Measurements from ENCODE around the gene MCRIP2. TPM values are rescaled to one million over a fixed set of nuclear protein-coding genes. Genes with fewer than 3 reads are reported as not detected.

The MCRIP2 gene
- total RNA-seq, 1 experiment from 2014 or later = 3.0 TPM

GRCh38 chr16:658679-659571 is 17.3 kb downstream of the MCRIP2 start:
- no peaks in the 10 kb centered on the region for H3K27me3 ChIP-seq (replicated peaks)
- H3K4me1 ChIP-seq (replicated peaks) = no peaks in the 10 kb centered on the region
- no peak overlapping the region for H3K4me3 ChIP-seq
- H3K9me3 ChIP-seq (replicated peaks) = no peaks in the 10 kb centered on the region
- no peak for DNase-seq (ENCODE audit: low read depth in 1 of 2, low spot score in 2 of 2)
- peaks cover 59% of the 10 kb centered on the region for H3K36me3 ChIP-seq
- no peak overlapping the region for H3K27ac ChIP-seq

- Histone ChIP-seq H3K36me3 (peaks cover 58% of the 10 kb centered on the region), H3K4me3 (no peak overlapping the region), H3K9me3 (replicated peaks) (no peaks in the 10 kb centered on the region), H3K27ac (no peak overlapping the region), H3K27me3 (replicated peaks) (no peaks in the 10 kb centered on the region), H3K4me1 (replicated peaks) (no peaks in the 10 kb centered on the region)
- no peak for DNase-seq (ENCODE audit: low read depth in 1 of 2, low spot score in 2 of 2)
Measured at GRCh38 chr16:659618-660017, 18.0 kb downstream of the MCRIP2 start.

GRCh38 chr16:660132-660458 is 18.5 kb downstream of the MCRIP2 start:
- Histone ChIP-seq H3K27ac (no peak overlapping the region), H3K36me3 (peaks cover 53% of the 10 kb centered on the region), H3K4me1 (replicated peaks) (no peaks in the 10 kb centered on the region), H3K4me3 (no peak overlapping the region), H3K27me3 (replicated peaks) (no peaks in the 10 kb centered on the region), H3K9me3 (replicated peaks) (no peaks in the 10 kb centered on the region)
- DNase-seq (ENCODE audit: low read depth in 1 of 2, low spot score in 2 of 2) = no peak

GRCh38 chr16:660459-661183 is 19.0 kb downstream of the MCRIP2 start:
- no peak for DNase-seq (ENCODE audit: low read depth in 1 of 2, low spot score in 2 of 2)
- Histone ChIP-seq H3K27me3 (replicated peaks) (no peaks in the 10 kb centered on the region), H3K27ac (no peak overlapping the region), H3K4me3 (no peak overlapping the region), H3K9me3 (replicated peaks) (no peaks in the 10 kb centered on the region), H3K4me1 (replicated peaks) (no peaks in the 10 kb centered on the region), H3K36me3 (peaks cover 48% of the 10 kb centered on the region)

GRCh38 chr16:661184-661821 is 19.7 kb downstream of the MCRIP2 start:
- no peak for DNase-seq (ENCODE audit: low read depth in 1 of 2, low spot score in 2 of 2)

GRCh38 chr16:662095-662494 is 20.5 kb downstream of the MCRIP2 start:
- no peak overlapping the region for H3K4me3 ChIP-seq
- no peak overlapping the region for H3K27ac ChIP-seq
- no peaks in the 10 kb centered on the region for H3K4me1 ChIP-seq (replicated peaks)
- peaks cover 39% of the 10 kb centered on the region for H3K36me3 ChIP-seq
- no peaks in the 10 kb centered on the region for H3K9me3 ChIP-seq (replicated peaks)
- no peaks in the 10 kb centered on the region for H3K27me3 ChIP-seq (replicated peaks)
- no peak for DNase-seq (ENCODE audit: low read depth in 1 of 2, low spot score in 2 of 2)

More at GRCh38 chr16:661184-661821, 19.7 kb downstream of the MCRIP2 start:
- Histone ChIP-seq H3K4me1 (replicated peaks) (no peaks in the 10 kb centered on the region), H3K27ac (no peak overlapping the region), H3K4me3 (no peak overlapping the region), H3K36me3 (peaks cover 44% of the 10 kb centered on the region), H3K9me3 (replicated peaks) (no peaks in the 10 kb centered on the region), H3K27me3 (replicated peaks) (no peaks in the 10 kb centered on the region)

GRCh38 chr16:662597-662996 is 21.0 kb downstream of the MCRIP2 start:
- peaks cover 39% of the 10 kb centered on the region for H3K36me3 ChIP-seq
- H3K4me3 ChIP-seq = no peak overlapping the region
- no peaks in the 10 kb centered on the region; the same call in 1 of the 2 replicates for H3K4me1 ChIP-seq (replicated peaks)
- H3K27me3 ChIP-seq (replicated peaks) = no peaks in the 10 kb centered on the region
- no peaks in the 10 kb centered on the region for H3K9me3 ChIP-seq (replicated peaks)
- H3K27ac ChIP-seq = no peak overlapping the region
- DNase-seq (ENCODE audit: low read depth in 1 of 2, low spot score in 2 of 2) = no peak

GRCh38 chr16:666572-666971 is 24.9 kb downstream of the MCRIP2 start:
- H3K9me3 ChIP-seq (replicated peaks) = no peaks in the 10 kb centered on the region
- no peak overlapping the region for H3K4me3 ChIP-seq
- H3K27me3 ChIP-seq (replicated peaks) = no peaks in the 10 kb centered on the region
- no peak for DNase-seq (ENCODE audit: low read depth in 1 of 2, low spot score in 2 of 2)
- H3K36me3 ChIP-seq = peaks cover 47% of the 10 kb centered on the region
- no peak overlapping the region for H3K27ac ChIP-seq
- H3K4me1 ChIP-seq (replicated peaks) = peaks cover 10% of the 10 kb centered on the region

- Histone ChIP-seq H3K36me3 (peaks cover 53% of the 10 kb centered on the region), H3K4me1 (replicated peaks) (peaks cover 10% of the 10 kb centered on the region), H3K27ac (no peak overlapping the region), H3K9me3 (replicated peaks) (no peaks in the 10 kb centered on the region), H3K4me3 (peak overlapping the region; percentile 80), H3K27me3 (replicated peaks) (no peaks in the 10 kb centered on the region)
- DNase-seq (ENCODE audit: low read depth in 1 of 2, low spot score in 2 of 2) = no peak
Measured at GRCh38 chr16:667113-667779, 25.6 kb downstream of the MCRIP2 start.

- H3K4me1 ChIP-seq (replicated peaks) = peaks cover 10% of the 10 kb centered on the region
- peak within 1 kb of the TSS; percentile 80 for H3K4me3 ChIP-seq
- no peaks in the 10 kb centered on the region for H3K27me3 ChIP-seq (replicated peaks)
- DNase-seq (ENCODE audit: low read depth in 1 of 2, low spot score in 2 of 2) = peak; percentile 68 to 93
- peak within 1 kb of the TSS; percentile 23; the same call in 1 of the 2 replicates for H3K27ac ChIP-seq
- H3K36me3 ChIP-seq = peaks cover 58% of the 10 kb centered on the region
- H3K9me3 ChIP-seq (replicated peaks) = no peaks in the 10 kb centered on the region
Measured at GRCh38 chr16:667780-668518, 26.3 kb downstream of the MCRIP2 start, which contains the start of gene RHOT2. Gene RHOT2 (plus strand): TSS chr16:668132. CDS start chr16:668200, 68 bp downstream.

- peak in 1 of 2 experiments; percentile 26 for DNase-seq (ENCODE audit: low read depth in 1 of 2, low spot score in 2 of 2)
- Histone ChIP-seq H3K9me3 (replicated peaks) (no peaks in the 10 kb centered on the region), H3K27ac (peak overlapping the region; percentile 23; the same call in 1 of the 2 replicates)
Measured at GRCh38 chr16:668519-669171, 27.0 kb downstream of the MCRIP2 start.

GRCh38 chr16:669666-670065 is 28.0 kb downstream of the MCRIP2 start:
- Histone ChIP-seq H3K27ac (no peak overlapping the region), H3K36me3 (peaks cover 72% of the 10 kb centered on the region), H3K4me3 (peak overlapping the region; percentile 80; the same call in 1 of the 2 replicates), H3K4me1 (replicated peaks) (peaks cover 10% of the 10 kb centered on the region), H3K27me3 (replicated peaks) (no peaks in the 10 kb centered on the region), H3K9me3 (replicated peaks) (no peaks in the 10 kb centered on the region)
- no peak for DNase-seq (ENCODE audit: low read depth in 1 of 2, low spot score in 2 of 2)

More at GRCh38 chr16:668519-669171, 27.0 kb downstream of the MCRIP2 start:
- H3K27me3 ChIP-seq (replicated peaks) = no peaks in the 10 kb centered on the region
- peaks cover 10% of the 10 kb centered on the region for H3K4me1 ChIP-seq (replicated peaks)
- H3K36me3 ChIP-seq = peaks cover 65% of the 10 kb centered on the region
- H3K4me3 ChIP-seq = peak overlapping the region; percentile 80
